ACC112 (cell line): Measurements from ENCODE around the gene PCDH18.

Source experiments
- H2AFZ ChIP-seq: fragments of 200-600 bp; sonication (generic); one replicate; pipeline ENCODE4 v1.6.0; 2017; ENCODE audit warnings: antibody characterized with exemption, low read length; ENCODE audit not compliant: unreplicated experiment
- H3K27ac ChIP-seq: fragments of 200-600 bp; sonication (generic); 2 replicates; pipeline ENCODE4 v1.5.1; 2014; ENCODE audit warnings: low read depth, mild to moderate bottlenecking, antibody characterized with exemption, low read length, moderate library complexity
- H3K27me3 ChIP-seq: fragments of 200-600 bp; sonication (generic); 2 replicates; pipeline ENCODE4 v1.6.1; 2014; ENCODE audit warnings: mild to moderate bottlenecking, antibody characterized with exemption, low read length, moderate library complexity, mixed read lengths; ENCODE audit not compliant: insufficient read depth
- H3K36me3 ChIP-seq: fragments of 200-600 bp; sonication (generic); 2 replicates; pipeline ENCODE4 v1.6.1; 2016; ENCODE audit warnings: mild to moderate bottlenecking, antibody characterized with exemption, low read length, moderate library complexity, mixed read lengths; ENCODE audit not compliant: insufficient read depth
- H3K4me1 ChIP-seq: fragments of 200-600 bp; sonication (generic); one replicate; pipeline ENCODE4 v1.6.1; 2016; ENCODE audit warnings: low read length, mixed read lengths; ENCODE audit not compliant: insufficient read depth, unreplicated experiment, control insufficient read depth
- H3K4me3 ChIP-seq: fragments of 200-600 bp; sonication (generic); 2 replicates; pipeline ENCODE4 v1.5.1; 2014; ENCODE audit warnings: mild to moderate bottlenecking, low read depth, low read length
- H3K79me2 ChIP-seq: fragments of 200-600 bp; sonication (generic); one replicate; pipeline ENCODE4 v1.6.0; 2016; ENCODE audit warnings: low read length; ENCODE audit not compliant: control insufficient read depth, unreplicated experiment, insufficient read depth

PCDH18 gene

DNA sequence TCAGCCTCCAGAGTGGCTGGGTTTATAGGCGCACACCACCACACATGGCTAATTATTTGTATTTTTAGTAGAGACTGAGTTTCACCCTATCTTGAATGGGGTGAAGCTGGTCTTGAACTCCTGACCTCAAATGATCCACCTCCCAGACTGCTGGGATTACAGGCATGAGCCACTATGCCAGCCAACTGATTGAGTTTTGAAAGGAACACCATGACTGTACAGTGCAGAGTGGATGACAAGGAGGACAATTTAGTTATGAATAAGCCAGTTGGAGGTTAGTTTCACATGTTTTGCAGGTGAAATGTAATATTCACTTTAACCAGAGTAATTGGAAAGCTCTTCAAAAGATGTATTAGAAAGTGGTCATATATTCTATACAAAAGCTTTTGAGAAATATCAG, 60.8 kb downstream of the PCDH18 start:
- H3K79me2 ChIP-seq: no peaks in the 10 kb centered on the region
- peaks cover 19% of the 10 kb centered on the region for H3K4me1 ChIP-seq
- no peak overlapping the region for H3K4me3 ChIP-seq
- H2AFZ ChIP-seq: no peak overlapping the region
- H3K27me3 ChIP-seq: no peaks in the 10 kb centered on the region
- H3K27ac ChIP-seq: peak overlapping the region; percentile 35; the same call in 1 of the 2 replicates
- H3K36me3 ChIP-seq: no peaks in the 10 kb centered on the region

DNA sequence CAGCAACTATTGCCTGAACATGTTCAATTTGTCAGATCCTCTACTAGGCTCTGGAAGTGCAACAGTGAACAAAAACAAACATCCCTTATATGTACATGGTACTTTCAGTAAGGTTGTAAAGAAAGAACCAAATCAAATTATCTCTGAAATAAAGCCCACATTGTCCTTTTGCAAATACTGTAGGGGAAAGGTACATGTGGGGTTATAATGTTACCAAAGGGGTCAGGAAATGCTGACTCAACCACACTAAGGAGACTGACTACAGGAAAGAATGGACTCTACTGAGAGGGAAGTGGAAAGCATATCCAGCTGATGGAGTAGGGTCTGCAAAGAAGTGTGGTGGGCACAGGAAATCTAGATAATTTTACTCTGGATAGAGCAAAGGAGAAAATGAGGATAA, 61.5 kb downstream of the PCDH18 start:
- Histone ChIP-seq H3K4me1 (peaks cover 19% of the 10 kb centered on the region), H3K27me3 (no peaks in the 10 kb centered on the region), H3K79me2 (no peaks in the 10 kb centered on the region), H2AFZ (no peak overlapping the region), H3K36me3 (no peaks in the 10 kb centered on the region), H3K4me3 (no peak overlapping the region), H3K27ac (no peak overlapping the region)
